HG03103 (cell line): ENCODE measurements around the gene CDK14.

Experiments used
- ATAC-seq: cut with Tn5 transposase; IDR thresholded peaks from one replicate; pipeline ENCODE4 v1.9.1; 2021; ENCODE audit warnings: low read depth; ENCODE audit not compliant: unreplicated experiment

The CDK14 gene

DNA sequence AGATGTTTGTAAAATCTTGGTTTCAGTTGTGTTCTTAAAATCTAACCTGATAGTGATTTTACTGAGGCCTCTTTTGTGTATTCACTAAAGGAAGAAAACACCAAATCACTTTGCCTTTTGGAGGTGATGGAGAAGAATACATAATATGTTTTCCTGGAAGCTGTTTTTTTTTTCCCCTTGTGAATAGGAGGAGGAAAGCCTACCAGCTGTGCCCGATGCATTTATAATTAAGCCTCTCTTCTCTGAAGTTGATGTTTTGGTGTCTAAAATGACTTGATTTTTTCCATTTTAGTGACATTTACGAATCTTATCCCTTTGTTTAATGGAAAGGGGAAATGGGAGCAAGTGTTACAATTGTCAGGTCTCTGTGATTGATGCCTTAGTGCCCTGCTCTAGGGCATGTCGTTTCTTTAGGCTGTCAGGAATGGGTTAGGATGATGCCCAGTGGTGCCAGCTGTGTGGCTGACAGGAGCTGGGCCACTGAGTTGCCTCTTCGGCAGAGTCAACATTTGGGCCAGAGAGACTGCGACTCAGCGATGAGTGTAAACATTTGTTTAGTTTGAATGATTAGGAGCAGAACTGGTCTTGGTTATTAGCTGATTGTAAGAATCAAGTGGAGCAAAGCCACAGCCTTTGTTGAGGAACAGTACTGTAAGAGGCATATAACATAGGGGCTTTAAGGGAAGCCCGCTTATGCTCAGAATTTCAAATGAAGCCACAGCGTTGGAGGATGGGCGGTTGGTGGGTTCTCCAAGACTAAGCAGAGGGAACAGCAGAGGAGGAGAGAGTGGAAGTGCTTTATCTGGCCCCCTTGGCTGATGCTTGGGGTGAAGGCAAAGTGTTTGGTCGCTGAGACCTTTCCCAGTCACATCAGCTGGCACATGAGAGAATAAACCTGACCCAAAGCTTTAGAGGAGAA lies 81.6 kb downstream of the CDK14 start:
- no peak for ATAC-seq

DNA sequence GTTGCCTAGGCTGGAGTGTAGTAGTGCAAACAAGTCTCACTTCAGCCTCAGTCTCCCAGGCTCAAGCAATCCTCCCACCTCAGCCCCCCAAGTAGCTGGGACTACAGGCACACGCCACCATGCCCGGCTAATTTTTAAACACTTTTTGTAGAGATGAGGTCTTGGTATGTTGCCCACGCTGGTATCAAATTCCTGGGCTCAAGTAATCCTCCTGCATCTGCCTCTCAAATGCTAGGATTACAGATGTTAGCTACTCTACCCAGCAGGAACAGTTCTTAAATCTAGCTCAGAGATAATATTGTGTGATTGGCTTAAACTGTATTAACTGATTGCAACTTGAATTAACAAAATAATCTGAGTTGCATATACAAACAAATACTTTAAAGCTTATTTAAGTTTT lies 82.9 kb downstream of the CDK14 start:
- no peak for ATAC-seq

DNA sequence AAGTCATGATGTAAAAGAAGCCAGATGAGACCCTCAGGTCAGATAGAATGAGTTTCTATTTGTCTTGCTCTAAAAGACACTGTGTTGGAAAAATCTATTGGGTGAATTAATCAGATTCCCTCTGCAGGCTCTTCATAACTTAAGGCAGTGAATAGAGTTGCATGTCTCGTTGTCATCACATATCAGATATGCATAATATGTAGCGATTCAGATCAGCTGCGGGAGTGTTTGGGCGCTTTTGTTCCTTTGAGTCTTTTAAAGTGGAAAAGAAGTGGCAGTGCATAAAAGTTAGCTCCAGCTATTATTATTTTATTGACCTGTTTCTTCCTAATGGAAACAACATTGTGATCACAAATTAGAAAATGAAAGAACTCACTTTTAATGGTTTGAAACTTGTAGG lies 84.4 kb downstream of the CDK14 start:
- no peak for ATAC-seq

DNA sequence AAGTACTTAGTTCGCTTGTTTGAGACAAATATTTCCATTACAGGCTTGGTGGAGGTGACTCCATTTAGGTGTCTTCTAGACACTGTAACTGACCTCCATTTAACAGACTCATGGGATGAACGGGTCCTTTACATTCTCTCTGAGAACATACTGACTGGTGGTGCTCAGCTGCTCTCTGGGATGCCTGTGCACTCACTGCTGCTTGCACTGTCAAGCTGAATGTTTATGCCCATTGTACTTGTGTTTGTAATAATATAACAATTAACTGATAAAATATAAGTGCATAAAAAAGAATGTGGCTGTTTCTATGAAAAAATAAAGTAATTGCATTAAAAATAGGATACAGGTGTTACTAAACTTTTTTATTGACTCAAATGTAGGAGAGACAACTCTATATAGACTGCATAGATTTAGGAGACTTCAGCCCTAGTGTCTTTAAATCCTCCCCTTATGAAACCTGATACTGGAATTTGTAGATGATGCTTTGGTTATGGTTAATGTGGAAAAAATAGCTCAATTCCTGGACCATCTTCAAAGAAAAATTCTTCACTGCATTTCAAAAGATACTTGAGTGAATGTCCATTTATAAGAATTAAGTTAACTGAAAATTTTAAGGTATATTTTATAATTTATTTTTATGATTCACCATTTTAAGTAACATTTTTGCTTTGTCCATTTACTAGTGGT lies 85.4 kb downstream of the CDK14 start:
- ATAC-seq, result no peak

DNA sequence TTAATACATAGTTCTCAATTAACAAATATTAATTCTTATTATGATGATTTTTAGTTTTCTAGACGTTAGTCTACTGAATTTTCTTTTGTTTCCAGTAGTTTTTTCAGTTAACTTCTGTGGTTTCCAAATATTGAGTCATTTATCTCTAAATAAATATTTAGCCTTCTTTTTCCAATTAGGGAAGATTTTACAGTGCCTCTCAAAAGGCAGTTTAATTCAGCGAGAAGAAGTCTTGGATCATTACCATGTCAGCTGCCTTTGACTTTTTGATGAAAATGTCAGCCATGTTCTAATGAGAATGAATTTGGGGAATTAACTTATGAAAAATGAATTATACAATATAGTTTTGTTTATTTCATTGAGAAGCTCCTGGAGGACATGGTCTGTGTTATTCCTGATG lies 90.0 kb downstream of the CDK14 start:
- ATAC-seq, result no peak

DNA sequence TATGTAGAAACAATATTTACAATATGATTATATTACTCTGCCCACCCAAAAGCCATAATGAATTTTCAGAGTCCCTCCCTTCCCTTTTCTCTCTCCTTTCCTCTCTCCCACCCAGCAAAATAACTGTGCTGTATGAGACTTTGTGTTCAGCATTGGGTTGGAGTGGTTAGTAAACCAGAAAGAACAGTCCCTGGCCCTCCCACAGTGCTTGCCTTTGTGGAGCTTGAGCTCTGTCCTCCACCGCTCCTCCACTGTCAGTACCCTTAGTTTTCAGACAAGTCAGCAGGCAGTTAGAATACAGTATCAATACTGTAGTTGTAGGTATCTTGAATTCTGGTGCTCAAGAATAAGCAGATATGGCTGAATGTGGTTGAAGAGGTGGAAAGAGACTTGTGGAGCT lies 92.7 kb downstream of the CDK14 start:
- ATAC-seq, result no peak

DNA sequence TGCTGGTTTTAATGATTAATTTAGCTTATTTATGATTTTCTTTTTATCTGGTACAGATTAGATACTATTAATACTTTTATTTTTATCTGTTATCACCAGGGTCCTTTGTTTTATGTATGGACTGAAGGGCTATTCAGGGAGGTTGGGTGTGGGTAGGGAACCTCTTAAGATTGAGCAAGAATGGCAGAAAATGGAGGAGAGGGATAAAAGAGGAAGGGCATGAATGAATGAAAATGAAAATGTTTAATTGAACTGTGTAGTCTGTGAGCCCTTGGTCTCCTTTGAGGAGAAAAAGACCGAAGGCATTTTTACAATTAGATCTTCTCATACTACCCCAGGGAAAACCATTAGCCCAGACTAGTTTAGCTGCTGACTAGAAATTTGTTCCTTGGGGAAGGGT lies 93.1 kb downstream of the CDK14 start:
- ATAC-seq, result no peak

DNA sequence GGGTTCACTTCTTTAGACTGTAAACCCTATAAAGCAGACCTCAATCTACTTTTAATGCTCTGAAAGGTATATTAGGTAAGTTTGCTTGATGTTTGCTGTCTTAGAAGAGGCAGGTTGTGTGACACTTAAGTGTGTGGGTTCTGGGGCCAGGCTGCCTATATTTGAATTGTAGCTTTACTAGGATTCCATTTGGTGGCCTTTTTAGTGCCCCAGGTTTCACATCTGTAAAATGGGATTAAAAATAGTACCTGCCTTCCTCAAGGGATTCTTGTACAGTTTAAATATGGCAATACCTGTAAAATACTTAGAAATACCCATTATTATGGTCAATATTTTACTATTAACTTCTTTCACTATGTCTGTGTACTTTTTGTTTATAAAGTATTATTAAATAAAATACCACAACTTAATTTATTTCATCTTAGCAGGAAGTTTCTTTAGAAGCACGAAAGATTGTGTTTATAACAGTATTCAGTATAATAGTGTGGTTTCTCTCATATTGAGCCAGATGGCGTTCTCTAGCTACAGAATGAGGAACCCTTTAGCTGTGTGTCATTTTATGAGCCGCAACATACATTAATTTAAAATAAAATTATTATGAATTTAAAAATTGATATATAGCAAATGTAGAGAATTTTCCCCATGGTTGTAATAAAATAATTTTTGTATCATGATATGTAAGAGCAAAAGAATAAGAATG lies 94.2 kb downstream of the CDK14 start:
- peak; percentile 68 for ATAC-seq

DNA sequence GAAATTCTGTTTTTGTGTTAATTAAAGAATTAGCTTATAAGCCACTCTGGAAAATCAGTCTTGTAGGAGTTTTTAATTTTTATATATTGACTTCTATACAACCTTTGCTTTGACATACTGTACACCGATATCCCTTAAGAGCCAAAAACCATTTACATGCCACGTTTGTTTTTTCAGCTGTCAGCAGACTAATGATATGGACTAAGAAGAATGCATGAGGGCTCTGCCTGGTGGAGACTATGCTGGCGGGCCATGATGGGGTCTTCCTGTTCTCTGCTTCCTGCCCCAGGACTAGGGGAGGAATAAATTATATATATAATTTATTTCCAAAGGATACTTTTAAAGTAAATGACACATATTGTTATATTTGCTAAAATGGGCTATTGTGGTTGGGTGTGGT lies 96.3 kb downstream of the CDK14 start:
- no peak for ATAC-seq

DNA sequence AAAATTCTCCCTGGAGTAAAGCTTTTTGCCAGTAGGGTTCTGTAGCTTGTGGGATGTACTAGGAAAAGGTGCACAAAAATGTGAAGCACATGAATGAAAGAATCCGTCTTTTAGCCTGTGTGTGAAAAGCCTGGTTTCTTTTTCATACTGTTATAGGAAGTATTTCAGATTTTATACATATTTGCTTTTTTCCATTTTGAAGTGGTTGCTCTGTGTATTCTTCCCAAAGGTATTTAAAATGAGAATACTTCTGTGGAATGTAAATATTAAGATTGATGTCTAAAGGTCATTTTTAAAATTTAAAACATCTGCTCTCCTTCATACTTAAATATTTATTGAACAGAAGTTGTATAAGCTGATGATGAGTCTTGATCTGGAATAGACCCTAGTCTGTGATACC lies 96.8 kb downstream of the CDK14 start:
- ATAC-seq, result no peak

DNA sequence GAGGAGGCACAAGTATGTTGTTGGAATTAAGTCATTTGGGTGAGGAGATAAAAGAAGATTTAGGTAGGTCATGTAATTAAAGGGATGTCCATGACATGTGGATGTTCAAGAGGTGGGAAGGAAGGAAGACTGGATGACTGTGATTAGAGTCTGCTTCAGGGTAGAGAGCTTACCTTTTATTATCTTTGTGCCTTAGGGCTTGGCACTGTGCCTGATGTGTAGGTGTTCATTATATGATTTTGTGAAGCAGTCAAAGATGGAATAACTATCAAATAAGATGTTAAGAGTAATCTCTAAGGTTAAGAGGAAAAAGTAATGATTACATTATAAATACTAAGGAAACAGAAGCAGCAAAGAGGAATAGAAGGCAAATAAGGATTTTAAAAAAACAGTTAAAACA lies 97.8 kb downstream of the CDK14 start:
- no peak for ATAC-seq

DNA sequence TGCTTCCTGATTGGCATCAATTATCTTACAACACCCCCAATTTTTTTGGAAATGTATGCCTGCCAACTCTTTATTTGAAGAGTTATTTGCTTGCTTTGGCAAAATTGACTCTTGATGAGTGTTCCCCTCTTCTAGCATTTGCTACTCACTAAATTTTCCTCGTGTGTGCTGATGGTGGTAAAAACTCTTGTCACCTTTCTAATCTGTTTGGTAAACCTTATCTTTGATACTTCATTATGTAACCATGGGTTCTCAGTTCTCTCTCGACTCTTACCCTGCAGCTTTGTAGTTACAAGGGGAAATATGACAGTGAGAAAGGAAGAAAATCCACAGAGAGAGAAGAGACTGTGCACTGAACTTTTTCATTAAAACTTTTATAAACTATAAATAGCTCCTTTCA lies 102.5 kb downstream of the CDK14 start:
- no peak for ATAC-seq

DNA sequence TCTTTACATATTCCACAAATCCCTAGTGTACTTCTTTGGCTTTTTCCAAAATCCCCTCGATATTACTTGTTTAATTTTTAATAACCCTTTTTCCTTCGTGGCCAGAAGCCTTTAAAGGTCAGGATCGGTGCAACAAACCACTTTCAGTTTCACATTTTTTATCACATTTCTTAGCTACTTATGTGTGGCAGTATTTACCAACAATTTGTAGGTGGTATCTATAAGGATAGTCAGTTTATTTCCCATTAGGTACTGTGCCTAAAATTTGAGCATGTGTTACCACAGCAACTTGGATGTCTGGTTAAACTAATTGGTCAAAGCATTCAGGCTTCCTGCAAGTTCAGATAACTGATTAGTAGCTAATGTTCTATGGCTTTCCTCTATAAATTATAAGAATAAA lies 104.9 kb downstream of the CDK14 start:
- peak; percentile 52 for ATAC-seq

DNA sequence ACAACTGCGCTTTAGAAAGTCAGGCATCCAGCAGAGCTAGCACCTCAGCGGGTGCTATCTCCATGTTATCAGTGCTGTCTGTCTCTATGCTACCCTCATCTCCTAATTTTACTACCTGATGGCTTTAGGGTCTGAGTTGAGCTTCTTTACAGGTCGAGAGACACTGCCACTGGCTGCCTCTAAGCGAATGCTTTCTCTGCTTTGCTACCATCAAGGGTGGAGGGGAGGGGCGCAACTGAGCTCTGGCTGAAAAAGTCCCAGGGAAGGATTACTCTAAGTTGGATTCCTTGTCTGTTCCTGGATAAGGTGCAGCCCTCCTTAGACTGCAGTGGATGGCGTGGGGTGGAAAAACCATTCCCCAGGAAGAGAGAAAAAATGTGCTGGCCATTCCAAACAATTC lies 105.7 kb downstream of the CDK14 start:
- no peak for ATAC-seq

DNA sequence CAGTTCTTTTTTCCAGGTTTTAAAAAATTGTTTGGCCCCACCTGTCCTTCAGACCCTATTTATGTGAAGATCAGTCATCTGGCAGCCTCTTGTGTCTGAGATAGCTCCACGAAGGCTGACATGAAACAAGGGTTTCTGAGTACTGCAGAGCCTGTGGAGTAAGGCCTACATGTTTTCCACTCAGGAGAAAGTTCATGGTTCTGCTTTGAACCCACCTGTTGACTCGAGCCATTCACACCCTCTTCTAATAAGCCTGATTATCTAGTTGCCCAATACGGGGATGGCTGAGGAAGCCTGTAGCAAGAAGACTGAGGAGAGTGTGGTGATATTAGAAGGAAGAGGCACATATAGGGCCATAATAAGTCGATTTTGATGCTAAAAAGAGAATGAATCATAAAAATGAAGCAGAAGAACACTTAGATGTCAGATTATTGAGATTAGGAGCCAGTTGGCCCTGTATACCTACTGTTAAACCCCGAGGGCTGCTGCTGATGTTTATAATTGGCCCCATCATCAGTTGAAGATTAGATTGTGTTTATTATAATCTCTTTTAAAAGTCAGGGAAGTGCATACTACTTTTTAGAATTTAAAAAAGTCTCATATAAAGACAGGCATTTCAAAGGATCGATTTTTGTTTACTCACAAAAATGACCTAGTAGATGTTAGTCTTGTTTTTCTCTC lies 109.4 kb downstream of the CDK14 start:
- no peak for ATAC-seq

DNA sequence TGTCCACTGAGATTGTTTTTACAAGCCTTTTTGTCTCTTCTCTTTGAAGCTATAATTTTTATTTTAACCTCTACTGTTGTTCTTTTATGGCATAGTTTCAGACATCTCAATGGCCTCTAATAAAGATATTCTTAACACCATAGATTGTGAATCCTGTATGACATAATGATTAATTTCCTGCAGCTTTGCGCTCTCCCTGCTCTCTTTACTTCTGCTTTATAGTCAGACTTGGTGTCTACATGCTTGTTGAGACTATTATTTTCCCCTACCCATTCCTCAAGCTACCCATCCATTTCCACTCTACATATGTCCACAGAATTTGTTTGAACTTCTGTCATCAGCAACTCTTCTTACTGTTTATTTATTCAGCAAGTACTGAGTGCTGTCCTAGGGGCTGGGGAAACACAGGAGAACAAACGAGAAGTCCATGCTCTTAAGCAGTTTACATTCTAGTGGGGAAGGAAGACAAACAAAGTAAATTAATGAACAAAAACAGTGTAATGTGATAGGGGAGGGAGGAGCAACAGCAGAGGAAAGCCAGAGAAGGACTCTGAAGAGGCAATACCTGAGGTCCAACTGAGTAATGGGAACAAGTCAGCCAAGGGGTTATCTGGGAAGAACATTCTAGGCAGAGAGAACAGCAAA lies 110.1 kb downstream of the CDK14 start:
- no peak for ATAC-seq

DNA sequence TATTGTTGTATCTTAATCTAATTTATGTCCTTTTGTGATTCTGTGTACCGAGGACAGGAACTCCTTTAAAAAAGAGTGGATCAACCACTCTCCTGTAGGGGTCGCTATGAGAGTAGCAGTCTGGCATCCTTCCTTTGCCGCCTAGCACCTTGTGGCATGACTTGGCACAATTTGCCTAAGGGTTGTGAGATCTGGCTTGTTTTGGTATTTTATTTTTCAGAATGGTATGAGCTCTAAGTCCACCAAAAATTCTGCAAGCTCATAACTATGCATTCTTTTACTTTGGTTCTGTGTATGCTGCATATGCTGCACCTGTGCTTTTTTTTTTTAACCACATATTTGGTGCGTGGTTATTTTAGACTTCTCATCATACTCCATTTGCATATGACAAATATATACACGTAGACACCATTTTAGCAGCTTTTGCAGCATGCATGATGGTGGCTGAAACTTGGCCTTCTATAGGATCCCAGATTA lies 112.8 kb downstream of the CDK14 start:
- peak; percentile 56 for ATAC-seq

DNA sequence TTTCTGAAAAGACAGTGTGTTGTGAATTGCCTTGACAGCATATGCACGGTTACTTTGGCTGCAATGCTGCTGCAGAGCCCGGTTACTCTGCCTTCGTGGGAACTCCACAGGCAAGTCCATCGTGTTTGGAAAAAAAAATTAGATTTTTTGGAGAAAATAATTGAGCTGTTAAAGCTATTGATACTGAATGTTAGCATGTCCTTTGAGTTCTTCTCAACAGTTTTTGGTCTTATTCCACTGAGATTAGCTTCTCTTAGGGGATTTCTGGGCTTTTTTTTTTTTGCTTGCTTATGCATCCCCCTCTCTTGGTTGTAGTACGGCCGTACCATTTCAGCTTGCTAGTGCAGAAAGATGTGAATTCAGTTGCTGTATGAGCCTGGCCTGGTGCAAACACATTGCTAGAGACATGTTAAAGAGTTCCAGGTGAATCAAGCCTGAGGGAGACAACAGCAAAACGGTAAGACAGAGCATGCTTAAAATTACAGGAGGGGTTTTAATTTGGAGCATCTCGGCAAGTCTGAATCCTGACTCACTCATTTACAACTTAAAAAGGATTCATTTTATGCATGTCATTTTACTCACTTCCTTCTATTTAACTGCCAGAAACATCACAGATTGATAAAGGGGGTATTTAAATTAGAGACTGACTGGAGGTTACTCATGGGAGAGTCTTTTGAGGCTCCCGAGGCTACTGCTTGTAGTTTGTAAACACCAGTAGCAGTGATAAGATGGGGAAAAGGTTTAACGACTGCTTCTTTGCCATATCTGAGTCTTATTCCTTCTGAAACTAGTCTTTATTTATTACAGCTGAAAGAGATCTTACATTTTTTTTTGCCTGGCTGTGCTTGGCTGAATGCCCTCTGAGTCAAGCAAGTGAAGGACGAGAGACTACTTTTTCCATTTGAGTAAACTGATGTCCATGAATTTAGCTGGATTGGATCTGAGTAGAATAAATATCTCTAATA lies 113.7 kb downstream of the CDK14 start:
- peak; percentile 36 for ATAC-seq

DNA sequence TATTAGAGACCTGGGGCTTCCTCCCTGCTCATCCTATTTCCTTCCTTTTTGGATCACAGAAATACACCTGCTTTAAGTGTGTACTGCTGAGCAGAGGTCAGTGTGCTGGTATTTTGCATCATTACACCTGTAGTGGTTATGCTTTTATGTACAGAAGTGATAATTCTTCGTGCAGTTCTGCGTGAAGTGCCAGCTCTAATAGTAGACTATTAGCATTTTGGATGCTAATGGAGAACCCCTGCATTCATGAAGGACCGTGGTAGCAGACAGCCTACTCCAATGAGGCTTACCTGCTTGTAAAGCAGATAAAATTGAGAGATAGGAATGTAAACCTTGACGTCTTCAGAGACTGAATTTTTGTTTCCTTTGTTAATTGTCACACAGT lies 114.3 kb downstream of the CDK14 start:
- no peak for ATAC-seq
